Vagina (tissue), 2 donors: ENCODE measurements around the gene CPT2.

Experiments used
- CTCF ChIP-seq, 3 experiments: fragments of 450-650 bp in 2 of 3; fragments of 200-600 bp in 1 of 3; sonication (generic) in 1 of 3; IDR thresholded peaks; one replicate each; pipeline ENCODE4 v1.5.1; 2017 to 2019; ENCODE audit warnings: antibody characterized with exemption in 3 of 3, mild to moderate bottlenecking in 2 of 3, moderate library complexity in 2 of 3
- POLR2A ChIP-seq, 2 donors: fragments of 450-650 bp; IDR thresholded peaks; one replicate each; pipeline ENCODE4 v1.6.1; 2017; ENCODE audit warnings: antibody characterized with exemption in 2 of 2, mild to moderate bottlenecking in 2 of 2, moderate library complexity in 2 of 2

- no peak for TF ChIP-seq POLR2A (IDR thresholded peaks at IDR 0.05)
- no peak for TF ChIP-seq CTCF (IDR thresholded peaks at IDR 0.05)
These were observed 13.9 kb upstream of the CPT2 start for GRCh38 chr1:53182716-53183094.
